Measurements from ENCODE around the gene CARNS1. TPM values are rescaled to one million over a fixed set of nuclear protein-coding genes. Genes with fewer than 3 reads are reported as not detected.

CARNS1 gene
- total RNA-seq, 1 experiment from 2014 or later: 1.3 TPM

GRCh38 chr11:67365736-67366444 lies 49.6 kb upstream of the CARNS1 start:
- Mint-ChIP-seq H3K27me3 (ENCODE audit: low read depth) (peaks cover 78% of the 10 kb centered on the region), H3K9me3 (no peaks in the 10 kb centered on the region), H3K4me3 (no peak overlapping the region), H3K4me1 (peaks cover 22% of the 10 kb centered on the region), H3K27ac (no peak overlapping the region), H3K36me3 (no peaks in the 10 kb centered on the region)
- POLR2A ChIA-PET: no interaction called here
- TF ChIP-seq TCF7 (CRISPR knock-in tag; IDR thresholded peaks at IDR 0.05; ENCODE audit: low read depth) (no peak), STAT6 (CRISPR knock-in tag; conservative IDR thresholded peaks at IDR 0.05; ENCODE audit: low read depth) (no peak), ATF3 (CRISPR knock-in tag; conservative IDR thresholded peaks at IDR 0.05) (no peak), NR3C1 (CRISPR knock-in tag; conservative IDR thresholded peaks at IDR 0.05; ENCODE audit: low read depth) (no peak), ESRRA (CRISPR knock-in tag; IDR thresholded peaks at IDR 0.05; ENCODE audit: borderline replicate concordance) (no peak), CREB1 (CRISPR knock-in tag; IDR thresholded peaks at IDR 0.05) (no peak), E2F5 (CRISPR knock-in tag; IDR thresholded peaks at IDR 0.05) (no peak), NFATC4 (CRISPR knock-in tag; IDR thresholded peaks at IDR 0.05) (no peak), ZNF532 (CRISPR knock-in tag; IDR thresholded peaks at IDR 0.05; ENCODE audit: borderline replicate concordance) (no peak), ZNF425 (CRISPR knock-in tag; conservative IDR thresholded peaks at IDR 0.05) (no peak)
- ATAC-seq (peak; percentile 50), DNase-seq (ENCODE audit: low spot score) (no peak)
- CTCF ChIA-PET: interaction anchor here (1.0 to 25.7 kb wide), 7 partner anchors 8 to 48 kb away, joined by 4 to 842 read pairs (median 7); partner anchors contain the start of genes POLD4 and PPP1CA

- ATAC-seq (no peak), DNase-seq (ENCODE audit: low spot score) (no peak)
- H3K36me3 Mint-ChIP-seq: no peaks in the 10 kb centered on the region
- no peaks in the 10 kb centered on the region for H3K9me3 Mint-ChIP-seq
- CTCF ChIA-PET: interaction anchor here (1.5 to 25.7 kb wide), 2 partner anchors 13 to 49 kb away, joined by 5 to 842 read pairs; partner anchors contain the start of gene POLD4
- no peak overlapping the region for H3K4me3 Mint-ChIP-seq
- H3K27ac Mint-ChIP-seq: no peak overlapping the region
- no peak for TF ChIP-seq ZNF671 (CRISPR knock-in tag; IDR thresholded peaks at IDR 0.05)
- TF ChIP-seq MAX (CRISPR knock-in tag; IDR thresholded peaks at IDR 0.05): no peak
- TF ChIP-seq GTF2I (CRISPR knock-in tag; conservative IDR thresholded peaks at IDR 0.05): no peak
- TF ChIP-seq EMX1 (CRISPR knock-in tag; IDR thresholded peaks at IDR 0.05): no peak
- TF ChIP-seq USF2 (CRISPR knock-in tag; IDR thresholded peaks at IDR 0.05): no peak
- no peak for TF ChIP-seq ZNF121 (CRISPR knock-in tag; IDR thresholded peaks at IDR 0.05)
- TF ChIP-seq SOX15 (CRISPR knock-in tag; IDR thresholded peaks at IDR 0.05): no peak
- TF ChIP-seq NFYB (CRISPR knock-in tag; conservative IDR thresholded peaks at IDR 0.05; ENCODE audit: low read depth): no peak
- no peak for TF ChIP-seq PREB (CRISPR knock-in tag; IDR thresholded peaks at IDR 0.05; ENCODE audit: borderline replicate concordance)
- TF ChIP-seq NR1H2 (CRISPR knock-in tag; IDR thresholded peaks at IDR 0.05): no peak
- TF ChIP-seq ZNF138 (CRISPR knock-in tag; conservative IDR thresholded peaks at IDR 0.05): no peak
- TF ChIP-seq RELA (CRISPR knock-in tag; IDR thresholded peaks at IDR 0.05; ENCODE audit: borderline replicate concordance): no peak
- POLR2A ChIA-PET: no interaction called here
- H3K4me1 Mint-ChIP-seq: peaks cover 28% of the 10 kb centered on the region
- H3K27me3 Mint-ChIP-seq (ENCODE audit: low read depth): peaks cover 79% of the 10 kb centered on the region
These were observed 48.9 kb upstream of the CARNS1 start for GRCh38 chr11:67366546-67366945.

Data from WTC11 (cell line).